H1 (cell line): Measurements from ENCODE around the gene RAD52. TPM values are rescaled to one million over a fixed set of nuclear protein-coding genes. Genes with fewer than 3 reads are reported as not detected.

Experiments
- CTCF ChIA-PET: fragments of 300-600 bp; sonication (Branson Sonifier 250); formaldehyde crosslinking; loops from one replicate; lab custom pipeline; 2021; ENCODE audit not compliant: partially characterized antibody; lab: Charles Lee
- POLR2A ChIA-PET: fragments of 300-600 bp; sonication (Branson Sonifier 250); formaldehyde crosslinking; loops from one replicate; lab custom pipeline; 2021; ENCODE audit warnings: inconsistent platforms; ENCODE audit not compliant: partially characterized antibody; lab: Charles Lee
- DNase-seq, 2 experiments: peaks; one replicate each; pipeline versions ENCODE4 v3.0.0 to v3.0.0-alpha.2; 2010 to 2022; ENCODE audit warnings: low spot score in 2 of 2, low read depth in 1 of 2, mixed read lengths in 1 of 2
- FAIRE-seq: peaks from 2 replicates; lab custom pipeline; 2011; peaks lifted over from hg19 to GRCh38; lab: Jason Lieb, UNC
- H2AFZ ChIP-seq: 2 replicates; pipeline ENCODE4 v1.8.1; 2012; ENCODE audit warnings: low read length, inconsistent platforms
- H2AK5ac ChIP-seq: 2 replicates; pipeline ENCODE4 v1.6.1; 2013; ENCODE audit warnings: low read depth, low read length
- H2BK120ac ChIP-seq: replicated peaks from 2 replicates; pipeline ENCODE3; 2013; ENCODE audit warnings: low read depth, low read length, inconsistent platforms
- H2BK12ac ChIP-seq: 2 replicates; pipeline ENCODE4 v1.6.1; 2013; ENCODE audit warnings: low read depth, low read length
- H2BK15ac ChIP-seq: 2 replicates; pipeline ENCODE4 v1.6.1; 2013; ENCODE audit warnings: low read length
- H2BK20ac ChIP-seq: 2 replicates; pipeline ENCODE4 v1.6.1; 2013; ENCODE audit warnings: low read length
- H2BK5ac ChIP-seq: 2 replicates; pipeline ENCODE4 v1.6.1; 2013; ENCODE audit warnings: low read depth, low read length
- H3K14ac ChIP-seq: 2 replicates; pipeline ENCODE4 v1.6.1; 2013; ENCODE audit warnings: inconsistent platforms; ENCODE audit not compliant: insufficient read length
- H3K18ac ChIP-seq: 2 replicates; pipeline ENCODE4 v1.6.1; 2013; ENCODE audit warnings: low read length; ENCODE audit errors: extremely low read depth
- H3K23ac ChIP-seq: 2 replicates; pipeline ENCODE4 v1.6.1; 2013; ENCODE audit warnings: inconsistent platforms; ENCODE audit not compliant: insufficient read length
- H3K23me2 ChIP-seq: 2 replicates; pipeline ENCODE4 v1.6.1; 2013; ENCODE audit warnings: low read depth, low read length
- H3K27ac ChIP-seq: 2 replicates; pipeline ENCODE4 v1.6.1; 2011; ENCODE audit warnings: low read depth, low read length, inconsistent platforms
- H3K27me3 ChIP-seq, 4 experiments: replicated peaks in 1 of 4; 1 replicate in 1 of 4; 2 replicates in 3 of 4; pipeline versions ENCODE4 v1.6.1 to v1.8.1; 2011 to 2013; ENCODE audit warnings: low read length in 3 of 4, mild to moderate bottlenecking in 3 of 4, inconsistent platforms in 2 of 4, mixed read lengths in 2 of 4, moderate library complexity in 1 of 4; ENCODE audit not compliant: control insufficient read depth in 3 of 4, insufficient read depth in 3 of 4; ENCODE audit errors: extremely low read depth in 1 of 4
- H3K36me3 ChIP-seq, 4 experiments: 2 replicates each; pipeline versions ENCODE4 v1.6.1 to v1.8.1; 2011 to 2013; ENCODE audit warnings: mild to moderate bottlenecking in 4 of 4, low read length in 3 of 4, moderate library complexity in 2 of 4, control low read depth in 1 of 4, inconsistent platforms in 1 of 4; ENCODE audit not compliant: insufficient read depth in 4 of 4, control insufficient read depth in 2 of 4
- H3K4ac ChIP-seq: replicated peaks from 2 replicates; pipeline ENCODE3; 2013; ENCODE audit warnings: low read length, low read depth, mixed read lengths, inconsistent platforms; ENCODE audit not compliant: insufficient read length
- H3K4me1 ChIP-seq, 4 experiments: replicated peaks in 1 of 4; 1 replicate in 1 of 4; 2 replicates in 3 of 4; pipeline versions ENCODE4 v1.6.1 to v1.8.1; 2011 to 2013; ENCODE audit warnings: low read length in 3 of 4, inconsistent platforms in 2 of 4, mixed read lengths in 1 of 4; ENCODE audit not compliant: insufficient read depth in 4 of 4, control insufficient read depth in 3 of 4
- H3K4me2 ChIP-seq, 2 experiments: 2 replicates each; pipeline versions ENCODE4 v1.6.1 to v1.8.1; 2011 to 2013; ENCODE audit warnings: low read depth in 2 of 2, low read length in 2 of 2, control low read depth in 1 of 2, inconsistent platforms in 1 of 2, mild to moderate bottlenecking in 1 of 2; ENCODE audit not compliant: insufficient read depth in 1 of 2
- H3K4me3 ChIP-seq, 4 experiments: fragments of 200-600, 300-600 bp in 1 of 4; sonication (generic), shearing (Covaris generic), sonication (Bioruptor Twin) in 1 of 4; 2 replicates each; pipeline versions ENCODE4 v1.5.1 to v1.8.1; 2011 to 2016; ENCODE audit warnings: low read length in 4 of 4, low read depth in 3 of 4, control low read depth in 2 of 4, inconsistent platforms in 2 of 4, mild to moderate bottlenecking in 2 of 4, mixed read lengths in 1 of 4, moderate library complexity in 1 of 4; ENCODE audit not compliant: insufficient read depth in 2 of 4; ENCODE audit errors: extremely low read depth in 1 of 4
- H3K56ac ChIP-seq: replicated peaks from 2 replicates; pipeline ENCODE3; 2013; ENCODE audit warnings: low read depth, mild to moderate bottlenecking, mixed read lengths, low read length, inconsistent platforms; ENCODE audit not compliant: insufficient read length
- H3K79me1 ChIP-seq: 2 replicates; pipeline ENCODE4 v1.6.1; 2013; ENCODE audit warnings: low read depth, low read length, control low read depth
- H3K79me2 ChIP-seq, 2 experiments: 2 replicates each; pipeline versions ENCODE4 v1.6.1 to v1.8.1; 2012 to 2013; ENCODE audit warnings: low read length in 2 of 2, mild to moderate bottlenecking in 2 of 2, inconsistent platforms in 1 of 2; ENCODE audit not compliant: insufficient read depth in 2 of 2, control insufficient read depth in 1 of 2
- H3K9ac ChIP-seq, 4 experiments: replicated peaks in 1 of 4; 1 replicate in 1 of 4; 2 replicates in 3 of 4; pipeline versions ENCODE4 v1.6.1 to v1.8.1; 2011 to 2013; ENCODE audit warnings: low read depth in 3 of 4, low read length in 3 of 4, control low read depth in 2 of 4, mild to moderate bottlenecking in 2 of 4, moderate library complexity in 2 of 4, inconsistent platforms in 1 of 4; ENCODE audit errors: extremely low read depth in 1 of 4
- H3K9me3 ChIP-seq, 2 experiments: 2 replicates each; pipeline versions ENCODE4 v1.6.1 to v1.8.1; 2012 to 2013; ENCODE audit warnings: mild to moderate bottlenecking in 2 of 2, moderate library complexity in 2 of 2, control low read depth in 1 of 2, inconsistent platforms in 1 of 2, low read depth in 1 of 2, low read length in 1 of 2, mixed read lengths in 1 of 2; ENCODE audit not compliant: insufficient read depth in 2 of 2
- H4K20me1 ChIP-seq, 2 experiments: replicated peaks in 1 of 2; 2 replicates each; pipeline versions ENCODE3 to v1.8.1; 2011 to 2013; ENCODE audit warnings: inconsistent platforms in 2 of 2, low read length in 2 of 2, mild to moderate bottlenecking in 1 of 2; ENCODE audit not compliant: insufficient read depth in 2 of 2, control insufficient read depth in 1 of 2
- H4K5ac ChIP-seq: 2 replicates; pipeline ENCODE4 v1.6.1; 2013; ENCODE audit warnings: low read length, low read depth, mixed read lengths, inconsistent platforms; ENCODE audit not compliant: insufficient read length
- H4K8ac ChIP-seq: 2 replicates; pipeline ENCODE4 v1.8.0; 2013; ENCODE audit warnings: mild to moderate bottlenecking, moderate library complexity, low read length, inconsistent platforms; ENCODE audit not compliant: insufficient read depth; ENCODE audit errors: extremely low read depth
- H4K91ac ChIP-seq: replicated peaks from 2 replicates; pipeline ENCODE3; 2013; ENCODE audit warnings: low read length, mixed read lengths, inconsistent platforms; ENCODE audit not compliant: insufficient read length
- ATF3 ChIP-seq: IDR thresholded peaks from 2 replicates; pipeline ENCODE4 v1.6.1; 2011; ENCODE audit warnings: low read depth, mild to moderate bottlenecking, low read length; ENCODE audit not compliant: insufficient read depth
- BCL11A ChIP-seq, 2 experiments: IDR thresholded peaks; one replicate each; pipeline ENCODE4 v1.6.1; 2011; ENCODE audit warnings: low read depth in 2 of 2, low read length in 2 of 2, mild to moderate bottlenecking in 2 of 2
- CBX5 ChIP-seq: fragments of 300-800, 300-1000 bp; sonication (generic); IDR thresholded peaks from 2 replicates; pipeline ENCODE4 v1.7.1; 2016; ENCODE audit warnings: antibody characterized with exemption, low read length, low read depth
- CBX8 ChIP-seq: fragments of 300-800, 300-1000 bp; sonication (generic); IDR thresholded peaks from 2 replicates; pipeline ENCODE4 v1.7.1; 2016; ENCODE audit warnings: low read depth, low read length, borderline replicate concordance
- CHD1 ChIP-seq: IDR thresholded peaks from 2 replicates; pipeline ENCODE4 v1.6.1; 2012; ENCODE audit warnings: low read depth, low read length, improper control_type of control experiment
- CREB1 ChIP-seq: IDR thresholded peaks from 2 replicates; pipeline ENCODE4 v1.6.1; 2012; ENCODE audit warnings: inconsistent platforms
- GABPA ChIP-seq: IDR thresholded peaks from 2 replicates; pipeline ENCODE4 v1.6.1; 2011; ENCODE audit warnings: mild to moderate bottlenecking, low read length, moderate library complexity, borderline replicate concordance; ENCODE audit not compliant: insufficient read depth
- HDAC2 ChIP-seq, 2 experiments: fragments of 300-600 bp in 1 of 2; sonication (generic) in 1 of 2; IDR thresholded peaks; 2 replicates each; pipeline ENCODE4 v1.6.1; 2011 to 2012; ENCODE audit warnings: low read depth in 2 of 2, low read length in 2 of 2, mild to moderate bottlenecking in 2 of 2, moderate library complexity in 2 of 2, borderline replicate concordance in 1 of 2, inconsistent platforms in 1 of 2
- POLR2AphosphoS5 ChIP-seq: IDR thresholded peaks from 2 replicates; pipeline ENCODE4 v1.6.1; 2011; ENCODE audit warnings: low read depth, low read length
- POU5F1 ChIP-seq: IDR thresholded peaks from 2 replicates; pipeline ENCODE4 v1.6.1; 2011; ENCODE audit warnings: low read depth, mild to moderate bottlenecking, low read length, moderate library complexity
- RFX5 ChIP-seq: IDR thresholded peaks from 2 replicates; pipeline ENCODE4 v1.6.1; 2011; ENCODE audit warnings: low read depth, low read length, improper control_type of control experiment, borderline replicate concordance
- TEAD4 ChIP-seq: IDR thresholded peaks from 2 replicates; pipeline ENCODE4 v1.6.1; 2012; ENCODE audit warnings: low read depth, low read length, inconsistent platforms, mixed read lengths
- WGBS, 2 experiments: shearing (Covaris generic) in 1 of 2; methylation state at CpG; one replicate each; pipeline versions ENCODE4 v1.1.6 to v1.1.7; 2013 to 2015; ENCODE audit warnings: low lambda C conversion rate in 2 of 2, mixed read lengths in 2 of 2, inconsistent platforms in 1 of 2, low coverage in 1 of 2, missing lambda C conversion rate in 1 of 2; ENCODE audit not compliant: insufficient replicate concordance in 2 of 2, insufficient coverage in 1 of 2, insufficient read length in 1 of 2; ENCODE audit errors: extremely low coverage in 1 of 2, missing lambda C conversion rate in 1 of 2; 5-methylcytosine and 5-hydroxymethylcytosine counted together
- polyA plus RNA-seq, 7 experiments: library from polyadenylated mRNA; depleted of rRNA in 3 of 7; stranded (reverse) in 5 of 7; unstranded in 2 of 7; fragments of >200 nt in 5 of 7; fragments of 200-250 nt in 2 of 7; gene quantifications; 1 replicate in 5 of 7; 2 replicates in 1 of 7; 4 replicates in 1 of 7; pipeline versions ENCODE4 v1.2.1 to v1.2.3, GENCODE V29; 2011 to 2013; ENCODE audit warnings: missing spikeins in 2 of 7, mixed read lengths in 2 of 7
- total RNA-seq: library from RNA; stranded (reverse); fragmentation: NEBNext Ultra II Directional; extraction: Animal tissue kit (Norgen Biotek cat#: 25700); gene quantifications from 2 replicates; pipeline ENCODE4 v1.2.1, GENCODE V29; 2021

Gene RAD52
- total and polyA plus RNA-seq, 2 of the 8 experiments (the other 6 are each of a cell fraction or from before 2014, with no cell fraction given): 12.5 to 14.3 TPM

GRCh38 chr12:885701-886100, 63.8 kb downstream of the RAD52 start:
- ChIA-PET CTCF (interaction anchor here (1.5 to 2.3 kb wide), 2 partner anchors 15 to 72 kb away, joined by 3 to 6 read pairs; no protein-coding TSS in a partner anchor), POLR2A (no interaction called here)
- FAIRE-seq (no peak), DNase-seq (no peak)
- no peak overlapping the region for H4K91ac ChIP-seq
- no peaks in the 10 kb centered on the region for H3K79me1 ChIP-seq
- no peak overlapping the region for H3K23ac ChIP-seq
- H4K5ac ChIP-seq: no peak overlapping the region
- H3K79me2 ChIP-seq: no peaks in the 10 kb centered on the region
- no peaks in the 10 kb centered on the region for H3K23me2 ChIP-seq
- no peaks in the 10 kb centered on the region for H3K9me3 ChIP-seq
- no peak overlapping the region for H2AFZ ChIP-seq
- H3K4me1 ChIP-seq: no peaks in the 10 kb centered on the region
- no peak overlapping the region for H3K4me2 ChIP-seq
- no peak overlapping the region for H3K4me3 ChIP-seq
- H2BK5ac ChIP-seq: no peak overlapping the region
- no peak overlapping the region for H3K9ac ChIP-seq
- no peaks in the 10 kb centered on the region for H3K27me3 ChIP-seq
- 90% methylated on average over 2 of the region's 2 CpGs; no CpG with 5 or more reads in 1 of the 2 experiments for WGBS, 2 experiments
- no peak overlapping the region for H3K4ac ChIP-seq
- no peak overlapping the region for H2BK20ac ChIP-seq
- no peak overlapping the region for H2BK15ac ChIP-seq
- no peak overlapping the region for H2BK120ac ChIP-seq
- no peak overlapping the region for H3K56ac ChIP-seq
- no peak overlapping the region; the same call in 1 of the 2 replicates for H4K8ac ChIP-seq
- peaks cover 0 to 2% of the 10 kb centered on the region in 2 experiments for H4K20me1 ChIP-seq
- no peak overlapping the region for H3K18ac ChIP-seq
- H3K14ac ChIP-seq: no peak overlapping the region
- no peak overlapping the region for H2BK12ac ChIP-seq
- H3K27ac ChIP-seq: no peak overlapping the region
- H3K36me3 ChIP-seq: peaks cover 45 to 93% (median 75%) of the 10 kb centered on the region in 4 experiments
- H2AK5ac ChIP-seq: no peak overlapping the region
- TF ChIP-seq CREB1 (no peak), POLR2AphosphoS5 (no peak), POU5F1 (no peak), RFX5 (no peak), CBX8 (no peak), ATF3 (no peak), TEAD4 (no peak), BCL11A (IDR thresholded peaks at IDR 0.05; ENCODE audit: low read depth in 2 of 2, low read length in 2 of 2) (no peak), GABPA (no peak), CHD1 (no peak), CBX5 (no peak), HDAC2 (IDR thresholded peaks at IDR 0.05; ENCODE audit: borderline replicate concordance in 1 of 2, low read depth in 2 of 2, low read length in 2 of 2) (no peak)
